ENCODE measurements around the gene NEK11.
"Not testable (repeated sequence)": the region's sequence is repeated elsewhere in the genome, so short reads cannot be mapped to it uniquely, and the experiment has no call there.

Gene NEK11

GRCh38 chr3:131357275-131357674 lies 330.6 kb downstream of the NEK11 start:
- Histone ChIP-seq H3K4me3 (ENCODE audit: low read depth, low read length, poor library complexity, severe bottlenecking) (no peak overlapping the region), H3K36me3 (ENCODE audit: insufficient read depth, low read length) (no peaks in the 10 kb centered on the region), H4K20me1 (ENCODE audit: insufficient read depth, low read length) (no peaks in the 10 kb centered on the region), H3F3A (ENCODE audit: insufficient read depth, low read length) (no peaks in the 10 kb centered on the region), H3K9me2 (ENCODE audit: low read depth, low read length) (no peaks in the 10 kb centered on the region), H3K79me2 (ENCODE audit: insufficient read depth, low read length) (no peaks in the 10 kb centered on the region), H2AFZ (ENCODE audit: low read length) (no peak overlapping the region), H3K9ac (ENCODE audit: low read length) (no peak overlapping the region), H3K9me3 (ENCODE audit: low read length) (no peaks in the 10 kb centered on the region), H3K4me1 (ENCODE audit: insufficient read depth, low read length, severe bottlenecking) (no peaks in the 10 kb centered on the region), H3K27ac (ENCODE audit: low read depth, low read length, poor library complexity, severe bottlenecking) (no peak overlapping the region), H3K27me3 (ENCODE audit: insufficient read depth, low read length) (no peaks in the 10 kb centered on the region), H3K4me2 (ENCODE audit: low read length) (no peak overlapping the region)
- TF ChIP-seq CTCF (IDR thresholded peaks at IDR 0.05; ENCODE audit: low read length): no peak

GRCh38 chr3:131360191-131360755 lies 333.6 kb downstream of the NEK11 start:
- H3K4me2 ChIP-seq (ENCODE audit: low read length): no peak overlapping the region
- H2AFZ ChIP-seq (ENCODE audit: low read length): no peak overlapping the region

GRCh38 chr3:131361066-131361463 lies 334.4 kb downstream of the NEK11 start:
- H3K4me2 ChIP-seq (ENCODE audit: low read length); H3K27me3 ChIP-seq (ENCODE audit: insufficient read depth, low read length); H3K27ac ChIP-seq (ENCODE audit: low read depth, low read length, poor library complexity, severe bottlenecking); H3K4me1 ChIP-seq (ENCODE audit: insufficient read depth, low read length, severe bottlenecking); H3K9me3 ChIP-seq (ENCODE audit: low read length); H3F3A ChIP-seq (ENCODE audit: insufficient read depth, low read length); H3K36me3 ChIP-seq (ENCODE audit: insufficient read depth, low read length); H3K79me2 ChIP-seq (ENCODE audit: insufficient read depth, low read length); H3K9me2 ChIP-seq (ENCODE audit: low read depth, low read length); H2AFZ ChIP-seq (ENCODE audit: low read length); H4K20me1 ChIP-seq (ENCODE audit: insufficient read depth, low read length); H3K9ac ChIP-seq (ENCODE audit: low read length); H3K4me3 ChIP-seq (ENCODE audit: low read depth, low read length, poor library complexity, severe bottlenecking): not testable (repeated sequence)

More at GRCh38 chr3:131360191-131360755, 333.6 kb downstream of the NEK11 start:
- H3K4me1 ChIP-seq (ENCODE audit: insufficient read depth, low read length, severe bottlenecking): no peaks in the 10 kb centered on the region
- H3K27ac ChIP-seq (ENCODE audit: low read depth, low read length, poor library complexity, severe bottlenecking): no peak overlapping the region
- no peaks in the 10 kb centered on the region for H4K20me1 ChIP-seq (ENCODE audit: insufficient read depth, low read length)
- H3K9me3 ChIP-seq (ENCODE audit: low read length): no peaks in the 10 kb centered on the region
- H3K9ac ChIP-seq (ENCODE audit: low read length): no peak overlapping the region
- no peaks in the 10 kb centered on the region for H3K79me2 ChIP-seq (ENCODE audit: insufficient read depth, low read length)
- no peaks in the 10 kb centered on the region for H3K27me3 ChIP-seq (ENCODE audit: insufficient read depth, low read length)
- TF ChIP-seq EZH2 (IDR thresholded peaks at IDR 0.05; ENCODE audit: borderline replicate concordance, low read length): no peak
- TF ChIP-seq CTCF (IDR thresholded peaks at IDR 0.05; ENCODE audit: low read length): no peak
- H3K9me2 ChIP-seq (ENCODE audit: low read depth, low read length): no peaks in the 10 kb centered on the region
- H3F3A ChIP-seq (ENCODE audit: insufficient read depth, low read length): no peaks in the 10 kb centered on the region
- no peaks in the 10 kb centered on the region for H3K36me3 ChIP-seq (ENCODE audit: insufficient read depth, low read length)
- no peak overlapping the region for H3K4me3 ChIP-seq (ENCODE audit: low read depth, low read length, poor library complexity, severe bottlenecking)

All from OCI-LY1 (cell line).